ENCODE measurements around the gene ZDHHC23. TPM values are rescaled to one million over a fixed set of nuclear protein-coding genes. Genes with fewer than 3 reads are reported as not detected.

Gene ZDHHC23
- total RNA-seq, 1 donor from 2014 or later = 26.3 TPM

- Mint-ChIP-seq H3K4me1 (ENCODE audit: unreplicated experiment) (no peaks in the 10 kb centered on the region), H3K27me3 (ENCODE audit: unreplicated experiment) (no peaks in the 10 kb centered on the region), H3K36me3 (ENCODE audit: low read depth, unreplicated experiment) (peaks cover 3% of the 10 kb centered on the region), H3K27ac (ENCODE audit: unreplicated experiment) (no peak overlapping the region), H3K9me3 (ENCODE audit: unreplicated experiment) (no peaks in the 10 kb centered on the region), H3K4me3 (ENCODE audit: unreplicated experiment) (no peak overlapping the region)
- no peak for DNase-seq (ENCODE audit: low spot score)
- TF ChIP-seq CTCF (IDR thresholded peaks at IDR 0.05; ENCODE audit: unreplicated experiment) = no peak
Observed at GRCh38 chr3:113966172-113966571, 18.4 kb downstream of the ZDHHC23 start.

DNA sequence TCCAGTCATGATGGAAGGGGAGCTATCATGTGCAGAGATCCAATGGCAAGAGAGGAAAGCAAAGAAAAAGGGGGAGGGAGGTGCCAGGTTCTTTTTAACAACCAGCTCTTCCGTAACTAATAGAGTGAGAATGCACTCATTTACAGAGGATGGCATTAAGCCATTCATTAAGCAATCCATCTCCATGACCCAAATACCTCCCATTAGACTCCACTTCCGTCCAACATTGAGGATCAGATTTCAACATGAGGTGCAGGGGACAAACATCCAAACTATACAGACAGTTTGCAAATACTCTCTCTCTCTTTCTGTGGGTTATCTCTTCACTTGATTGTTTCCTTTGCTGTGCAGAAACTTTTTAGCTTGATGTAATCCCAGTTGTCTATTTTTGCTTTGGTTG lies 21.2 kb downstream of the ZDHHC23 start:
- DNase-seq (ENCODE audit: low spot score) = no peak
- Mint-ChIP-seq H3K27ac (ENCODE audit: unreplicated experiment) (no peak overlapping the region), H3K4me3 (ENCODE audit: unreplicated experiment) (no peak overlapping the region), H3K27me3 (ENCODE audit: unreplicated experiment) (no peaks in the 10 kb centered on the region), H3K4me1 (ENCODE audit: unreplicated experiment) (no peaks in the 10 kb centered on the region), H3K9me3 (ENCODE audit: unreplicated experiment) (peaks cover 4% of the 10 kb centered on the region), H3K36me3 (ENCODE audit: low read depth, unreplicated experiment) (peaks cover 11% of the 10 kb centered on the region)
- no peak for TF ChIP-seq CTCF (IDR thresholded peaks at IDR 0.05; ENCODE audit: unreplicated experiment)

GRCh38 chr3:113977822-113978221 lies 30.0 kb downstream of the ZDHHC23 start:
- peaks cover 14% of the 10 kb centered on the region for H3K36me3 Mint-ChIP-seq (ENCODE audit: low read depth, unreplicated experiment)
- peaks cover 5% of the 10 kb centered on the region for H3K9me3 Mint-ChIP-seq (ENCODE audit: unreplicated experiment)
- no peak overlapping the region for H3K27ac Mint-ChIP-seq (ENCODE audit: unreplicated experiment)
- H3K4me1 Mint-ChIP-seq (ENCODE audit: unreplicated experiment) = no peaks in the 10 kb centered on the region
- no peak for TF ChIP-seq CTCF (IDR thresholded peaks at IDR 0.05; ENCODE audit: unreplicated experiment)
- DNase-seq (ENCODE audit: low spot score) = no peak
- no peak overlapping the region for H3K4me3 Mint-ChIP-seq (ENCODE audit: unreplicated experiment)
- no peaks in the 10 kb centered on the region for H3K27me3 Mint-ChIP-seq (ENCODE audit: unreplicated experiment)

DNA sequence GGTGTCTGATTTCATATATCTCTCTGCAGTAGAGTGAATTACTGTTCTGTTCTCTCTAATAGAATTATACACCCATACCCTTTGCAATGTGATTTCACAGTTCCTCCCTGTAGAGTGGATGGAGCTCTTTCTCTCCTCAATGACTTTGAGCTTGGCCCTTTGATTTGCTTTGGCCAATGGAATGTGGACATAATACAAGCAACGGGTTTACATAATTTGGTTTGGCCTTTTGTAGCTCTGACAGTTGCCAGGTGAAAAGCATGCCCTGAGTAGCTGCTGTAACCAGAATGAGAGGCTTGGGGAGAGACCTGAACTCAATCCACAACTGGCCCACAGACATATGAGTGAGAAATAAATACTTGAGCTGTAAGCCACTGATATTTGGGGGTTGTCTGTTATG lies 32.1 kb downstream of the ZDHHC23 start:
- H3K4me3 Mint-ChIP-seq (ENCODE audit: unreplicated experiment) = no peak overlapping the region
- H3K27me3 Mint-ChIP-seq (ENCODE audit: unreplicated experiment) = no peaks in the 10 kb centered on the region
- no peak overlapping the region for H3K27ac Mint-ChIP-seq (ENCODE audit: unreplicated experiment)
- no peaks in the 10 kb centered on the region for H3K9me3 Mint-ChIP-seq (ENCODE audit: unreplicated experiment)
- no peak for TF ChIP-seq CTCF (IDR thresholded peaks at IDR 0.05; ENCODE audit: unreplicated experiment)
- peaks cover 4% of the 10 kb centered on the region for H3K36me3 Mint-ChIP-seq (ENCODE audit: low read depth, unreplicated experiment)
- H3K4me1 Mint-ChIP-seq (ENCODE audit: unreplicated experiment) = no peaks in the 10 kb centered on the region
- no peak for DNase-seq (ENCODE audit: low spot score)

DNA sequence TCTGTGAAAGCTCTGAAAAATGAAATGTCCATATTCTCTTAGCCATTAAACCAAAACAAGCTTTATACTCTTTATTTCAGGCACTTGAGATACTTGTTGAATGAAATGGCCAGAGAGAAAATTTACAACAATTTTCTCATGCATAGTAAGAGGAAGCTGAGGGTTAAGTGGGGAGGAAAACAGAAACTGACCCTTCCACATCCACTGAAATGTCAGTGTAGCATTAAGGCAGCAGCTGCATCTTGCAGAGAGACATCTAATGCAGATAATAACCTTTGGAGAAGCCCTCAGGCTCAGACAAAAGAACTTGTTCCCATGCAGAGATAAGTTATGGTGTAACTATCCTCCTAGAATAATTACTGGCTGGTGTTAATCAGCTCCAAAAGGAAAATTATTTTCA lies 34.0 kb downstream of the ZDHHC23 start:
- no peak for DNase-seq (ENCODE audit: low spot score)
- peaks cover 6% of the 10 kb centered on the region for H3K4me1 Mint-ChIP-seq (ENCODE audit: unreplicated experiment)
- H3K27me3 Mint-ChIP-seq (ENCODE audit: unreplicated experiment) = peaks cover 2% of the 10 kb centered on the region
- H3K27ac Mint-ChIP-seq (ENCODE audit: unreplicated experiment) = no peak overlapping the region
- no peak overlapping the region for H3K4me3 Mint-ChIP-seq (ENCODE audit: unreplicated experiment)
- H3K9me3 Mint-ChIP-seq (ENCODE audit: unreplicated experiment) = no peaks in the 10 kb centered on the region
- TF ChIP-seq CTCF (IDR thresholded peaks at IDR 0.05; ENCODE audit: unreplicated experiment) = no peak
- H3K36me3 Mint-ChIP-seq (ENCODE audit: low read depth, unreplicated experiment) = peaks cover 10% of the 10 kb centered on the region
